H9 (cell line): ENCODE results near the gene CDH23. TPM values are rescaled to one million over a fixed set of nuclear protein-coding genes. Genes with fewer than 3 reads are reported as not detected.

Experiments used
- DNase-seq: peaks from one replicate; pipeline ENCODE4 v3.0.0-alpha.2; 2017
- H2AFZ ChIP-seq: one replicate; pipeline ENCODE4 v1.6.1; 2013; ENCODE audit warnings: mild to moderate bottlenecking, low read length, control low read depth, moderate library complexity
- H2AK5ac ChIP-seq: 2 replicates; pipeline ENCODE4 v1.6.1; 2013; ENCODE audit warnings: low read length, control low read depth, mixed read lengths; ENCODE audit not compliant: insufficient read length
- H2BK120ac ChIP-seq: one replicate; pipeline ENCODE4 v1.6.1; 2013; ENCODE audit warnings: low read depth, mild to moderate bottlenecking, low read length, control low read depth, inconsistent platforms; ENCODE audit not compliant: poor library complexity, severe bottlenecking
- H2BK12ac ChIP-seq: 2 replicates; pipeline ENCODE4 v1.6.1; 2013; ENCODE audit warnings: low read length, control low read depth, mixed read lengths, low read depth; ENCODE audit not compliant: insufficient read length
- H2BK15ac ChIP-seq: 2 replicates; pipeline ENCODE4 v1.6.1; 2013; ENCODE audit warnings: low read depth, low read length, control low read depth
- H2BK20ac ChIP-seq: one replicate; pipeline ENCODE4 v1.6.1; 2013; ENCODE audit warnings: low read depth, mild to moderate bottlenecking, low read length, control low read depth, inconsistent platforms; ENCODE audit not compliant: poor library complexity, severe bottlenecking
- H2BK5ac ChIP-seq: 2 replicates; pipeline ENCODE4 v1.6.1; 2013; ENCODE audit warnings: low read length, control low read depth, mixed read lengths; ENCODE audit not compliant: insufficient read length
- H3K14ac ChIP-seq: 2 replicates; pipeline ENCODE4 v1.6.1; 2013; ENCODE audit warnings: low read length, control low read depth; ENCODE audit not compliant: insufficient read depth
- H3K18ac ChIP-seq: 2 replicates; pipeline ENCODE4 v1.6.1; 2013; ENCODE audit warnings: low read depth, mild to moderate bottlenecking, mixed read lengths, low read length, control low read depth; ENCODE audit not compliant: insufficient read length
- H3K23ac ChIP-seq: 2 replicates; pipeline ENCODE4 v1.6.1; 2013; ENCODE audit warnings: low read length, control low read depth, mixed read lengths, low read depth; ENCODE audit not compliant: insufficient read length
- H3K23me2 ChIP-seq: 2 replicates; pipeline ENCODE4 v1.6.1; 2013; ENCODE audit warnings: low read depth, mild to moderate bottlenecking, mixed read lengths, low read length, control low read depth; ENCODE audit not compliant: insufficient read length, poor library complexity, severe bottlenecking
- H3K27ac ChIP-seq: 2 replicates; pipeline ENCODE4 v1.5.1; 2013; ENCODE audit warnings: low read length, control low read depth, mixed read lengths, low read depth; ENCODE audit not compliant: insufficient read length
- H3K27me3 ChIP-seq: 2 replicates; pipeline ENCODE4 v1.6.1; 2013; ENCODE audit warnings: low read length, control low read depth, inconsistent platforms; ENCODE audit not compliant: insufficient read depth
- H3K4ac ChIP-seq: 2 replicates; pipeline ENCODE4 v1.6.1; 2013; ENCODE audit warnings: low read depth, mild to moderate bottlenecking, control low read depth, inconsistent platforms, low read length, moderate library complexity
- H3K4me1 ChIP-seq: 2 replicates; pipeline ENCODE4 v1.6.1; 2013; ENCODE audit warnings: low read length, control low read depth, inconsistent platforms; ENCODE audit not compliant: insufficient read depth
- H3K4me2 ChIP-seq: 2 replicates; pipeline ENCODE4 v1.6.1; 2013; ENCODE audit warnings: low read length, control low read depth, mixed read lengths; ENCODE audit not compliant: insufficient read length, insufficient read depth
- H3K56ac ChIP-seq: 2 replicates; pipeline ENCODE4 v1.6.1; 2013; ENCODE audit warnings: low read depth, mild to moderate bottlenecking, mixed read lengths, low read length, control low read depth; ENCODE audit not compliant: insufficient read length
- H3K79me1 ChIP-seq: 2 replicates; pipeline ENCODE4 v1.6.1; 2013; ENCODE audit warnings: low read depth, mild to moderate bottlenecking, moderate library complexity, low read length, control low read depth, inconsistent platforms; ENCODE audit not compliant: insufficient read depth, poor library complexity, severe bottlenecking
- H3K79me2 ChIP-seq: 2 replicates; pipeline ENCODE4 v1.6.1; 2013; ENCODE audit warnings: low read length, control low read depth, inconsistent platforms; ENCODE audit not compliant: insufficient read depth
- H3K9ac ChIP-seq: 2 replicates; pipeline ENCODE4 v1.6.1; 2013; ENCODE audit warnings: low read length, control low read depth, mixed read lengths; ENCODE audit not compliant: insufficient read length; ENCODE audit errors: extremely low read depth
- H3K9me3 ChIP-seq: one replicate; pipeline ENCODE4 v1.6.1; 2013; ENCODE audit warnings: low read depth, low read length, inconsistent platforms; ENCODE audit not compliant: control insufficient read depth
- H3T11ph ChIP-seq: one replicate; pipeline ENCODE4 v1.6.1; 2013; ENCODE audit warnings: mild to moderate bottlenecking, low read length, control low read depth, inconsistent platforms
- H4K20me1 ChIP-seq: one replicate; pipeline ENCODE4 v1.6.1; 2013; ENCODE audit not compliant: control insufficient read depth, insufficient read length, insufficient read depth
- H4K5ac ChIP-seq: 2 replicates; pipeline ENCODE4 v1.6.1; 2013; ENCODE audit warnings: low read depth, mild to moderate bottlenecking, mixed read lengths, low read length, control low read depth; ENCODE audit not compliant: insufficient read length
- H4K8ac ChIP-seq: replicated peaks from 2 replicates; pipeline ENCODE4 v1.6.1; 2013; ENCODE audit warnings: low read length, control low read depth, mixed read lengths, low read depth; ENCODE audit not compliant: insufficient read length
- H4K91ac ChIP-seq: 2 replicates; pipeline ENCODE4 v1.6.1; 2013; ENCODE audit warnings: low read depth, mild to moderate bottlenecking, moderate library complexity, mixed read lengths, low read length, control low read depth; ENCODE audit not compliant: insufficient read length
- H3K27ac Mint-ChIP-seq, 3 experiments: 2 replicates in 2 of 3; 3 replicates in 1 of 3; pipeline ENCODE4 v1.8.0; 2020 to 2021; ENCODE audit warnings: mixed read lengths in 3 of 3, mild to moderate bottlenecking in 1 of 3, moderate library complexity in 1 of 3
- H3K27me3 Mint-ChIP-seq: 2 replicates; pipeline ENCODE4 v1.8.0; 2021; ENCODE audit warnings: low read depth, mild to moderate bottlenecking, moderate library complexity, mixed read lengths
- H3K36me3 Mint-ChIP-seq, 3 experiments: 2 replicates in 2 of 3; 3 replicates in 1 of 3; pipeline ENCODE4 v1.8.0; 2020 to 2021; ENCODE audit warnings: low read depth in 3 of 3, mixed read lengths in 3 of 3; ENCODE audit not compliant: insufficient read depth in 1 of 3
- H3K4me1 Mint-ChIP-seq, 2 experiments: 2 replicates each; pipeline ENCODE4 v1.8.0; 2020; ENCODE audit warnings: mixed read lengths in 2 of 2
- H3K4me3 Mint-ChIP-seq, 2 experiments: 2 replicates in 1 of 2; 3 replicates in 1 of 2; pipeline ENCODE4 v1.8.0; 2020 to 2021; ENCODE audit warnings: mild to moderate bottlenecking in 2 of 2, mixed read lengths in 2 of 2, moderate library complexity in 1 of 2
- H3K9me3 Mint-ChIP-seq, 2 experiments: 2 replicates in 1 of 2; 3 replicates in 1 of 2; pipeline ENCODE4 v1.8.0; 2020; ENCODE audit warnings: mild to moderate bottlenecking in 2 of 2, mixed read lengths in 2 of 2, moderate library complexity in 1 of 2
- WGBS: extraction: QIAGEN DNeasy Blood & Tissue Kit; methylation state at CpG from one replicate; pipeline ENCODE4 v1.1.7; 2013; ENCODE audit warnings: missing lambda C conversion rate, low lambda C conversion rate, mixed read lengths; ENCODE audit not compliant: insufficient read length; ENCODE audit errors: extremely low coverage; 5-methylcytosine and 5-hydroxymethylcytosine counted together
- total RNA-seq: library from RNA; stranded (reverse); gene quantifications from 2 replicates; pipeline ENCODE4 v1.2.1, GENCODE V29; 2021
- TF ChIP-seq, protein P1 (sequence below): fragments of 200-600 bp; sonication (generic); conservative IDR thresholded peaks from 3 replicates; pipeline ENCODE4 v1.8.0; 2021; ENCODE audit warnings: antibody characterized with exemption, mild to moderate bottlenecking

Gene CDH23
- total RNA-seq, 1 experiment from 2014 or later: 2.1 TPM

DNA sequence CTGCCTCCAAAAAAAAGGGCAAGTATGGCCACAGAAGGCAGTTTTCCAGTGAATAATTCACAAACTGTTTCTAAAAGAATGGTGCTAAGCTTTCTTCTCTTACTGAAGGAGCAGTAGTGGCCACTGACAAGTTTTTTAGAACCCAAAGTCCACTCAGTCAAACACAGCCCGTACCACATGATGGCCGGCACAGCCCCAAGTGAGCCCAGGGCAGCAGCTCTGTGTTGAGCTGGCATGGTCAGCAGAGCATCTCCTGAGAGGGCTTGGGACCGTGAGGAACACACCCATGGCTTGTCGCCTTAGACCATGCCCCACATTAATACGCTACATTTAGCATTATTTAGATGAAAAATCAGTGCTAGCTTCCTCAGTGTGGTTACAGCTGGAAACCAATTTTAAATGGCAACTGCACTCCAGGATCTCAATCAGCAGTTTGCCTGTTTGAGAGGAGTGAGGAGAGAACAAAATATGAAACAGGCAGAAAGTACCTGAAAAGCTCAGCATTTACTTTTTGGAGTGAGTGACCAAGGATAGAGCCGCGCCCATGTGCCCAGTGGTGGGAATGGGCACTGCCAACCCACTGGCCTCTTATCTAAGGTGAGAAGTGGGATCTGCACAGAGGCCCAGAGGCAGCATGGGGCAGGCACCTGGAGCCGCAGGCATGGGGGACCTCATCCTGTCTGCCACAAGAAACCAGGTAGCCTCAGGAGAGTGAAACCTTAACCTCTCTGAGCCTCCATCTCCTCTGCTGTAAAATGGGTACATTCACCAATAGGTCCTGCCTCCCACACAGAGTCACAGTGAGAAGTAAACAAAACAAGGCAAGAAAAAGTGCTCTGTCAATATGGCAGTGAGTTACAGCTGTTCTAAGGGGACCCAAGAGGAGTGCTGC lies 437.0 kb downstream of the CDH23 start:
- Mint-ChIP-seq H3K27me3 (no peaks in the 10 kb centered on the region), H3K4me1 (peaks cover 29 to 30% of the 10 kb centered on the region in 2 experiments), H3K4me3 (no peak overlapping the region), H3K36me3 (peaks cover 30 to 47% (median 37%) of the 10 kb centered on the region in 3 experiments; a peak in 6 of 7 replicates), H3K27ac (no peak overlapping the region; a peak in 1 of 7 replicates), H3K9me3 (no peaks in the 10 kb centered on the region)
- TF ChIP-seq, protein P1, sequence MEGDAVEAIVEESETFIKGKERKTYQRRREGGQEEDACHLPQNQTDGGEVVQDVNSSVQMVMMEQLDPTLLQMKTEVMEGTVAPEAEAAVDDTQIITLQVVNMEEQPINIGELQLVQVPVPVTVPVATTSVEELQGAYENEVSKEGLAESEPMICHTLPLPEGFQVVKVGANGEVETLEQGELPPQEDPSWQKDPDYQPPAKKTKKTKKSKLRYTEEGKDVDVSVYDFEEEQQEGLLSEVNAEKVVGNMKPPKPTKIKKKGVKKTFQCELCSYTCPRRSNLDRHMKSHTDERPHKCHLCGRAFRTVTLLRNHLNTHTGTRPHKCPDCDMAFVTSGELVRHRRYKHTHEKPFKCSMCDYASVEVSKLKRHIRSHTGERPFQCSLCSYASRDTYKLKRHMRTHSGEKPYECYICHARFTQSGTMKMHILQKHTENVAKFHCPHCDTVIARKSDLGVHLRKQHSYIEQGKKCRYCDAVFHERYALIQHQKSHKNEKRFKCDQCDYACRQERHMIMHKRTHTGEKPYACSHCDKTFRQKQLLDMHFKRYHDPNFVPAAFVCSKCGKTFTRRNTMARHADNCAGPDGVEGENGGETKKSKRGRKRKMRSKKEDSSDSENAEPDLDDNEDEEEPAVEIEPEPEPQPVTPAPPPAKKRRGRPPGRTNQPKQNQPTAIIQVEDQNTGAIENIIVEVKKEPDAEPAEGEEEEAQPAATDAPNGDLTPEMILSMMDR: no peak
- H2BK20ac ChIP-seq: no peak overlapping the region
- H2AK5ac ChIP-seq: no peak overlapping the region
- no peaks in the 10 kb centered on the region for H3K27me3 ChIP-seq
- H2BK5ac ChIP-seq: no peak overlapping the region
- no peaks in the 10 kb centered on the region for H3K9me3 ChIP-seq
- no peaks in the 10 kb centered on the region for H4K20me1 ChIP-seq
- no peak overlapping the region for H3T11ph ChIP-seq
- H2AFZ ChIP-seq: no peak overlapping the region
- DNase-seq: no peak
- H4K8ac ChIP-seq: no peak overlapping the region
- H2BK120ac ChIP-seq: no peak overlapping the region
- peaks cover 38% of the 10 kb centered on the region; the same call in 1 of the 2 replicates for H3K79me2 ChIP-seq
- no peak overlapping the region for H4K91ac ChIP-seq
- H2BK12ac ChIP-seq: no peak overlapping the region
- H3K56ac ChIP-seq: no peak overlapping the region
- no CpG with 5 or more reads among the region's 8 CpGs for WGBS
- peaks cover 7% of the 10 kb centered on the region; the same call in 1 of the 2 replicates for H3K4me1 ChIP-seq
- H3K9ac ChIP-seq: no peak overlapping the region
- H3K23ac ChIP-seq: no peak overlapping the region
- H3K79me1 ChIP-seq: peaks cover 13% of the 10 kb centered on the region
- no peak overlapping the region for H4K5ac ChIP-seq
- H3K14ac ChIP-seq: no peak overlapping the region
- no peak overlapping the region for H3K18ac ChIP-seq
- no peak overlapping the region for H3K4ac ChIP-seq
- H3K23me2 ChIP-seq: no peaks in the 10 kb centered on the region
- no peak overlapping the region for H3K4me2 ChIP-seq
- H2BK15ac ChIP-seq: no peak overlapping the region
- H3K27ac ChIP-seq: no peak overlapping the region
